Thoracic aorta (tissue), 2 donors: Measurements from ENCODE around the gene EFCAB8. TPM values are rescaled to one million over a fixed set of nuclear protein-coding genes. Genes with fewer than 3 reads are reported as not detected.

Source experiments
- ATAC-seq: fragments of 150-250 bp; one replicate; pipeline ENCODE4 v1.8.0; 2017; ENCODE audit warnings: low read depth; ENCODE audit not compliant: insufficient number of reproducible peaks, low FRiP score
- DNase-seq: peaks from one replicate; pipeline ENCODE4 v3.0.0-alpha.2; 2020; ENCODE audit warnings: low spot score
- H3K27ac ChIP-seq, 2 donors: fragments of 200-600 bp; sonication (generic); 1 replicate in 1 of 2; 2 replicates in 1 of 2; pipeline ENCODE4 v1.5.1; 2016; ENCODE audit warnings: mild to moderate bottlenecking in 2 of 2, moderate library complexity in 2 of 2
- H3K27me3 ChIP-seq: fragments of 200-600 bp; sonication (generic); replicated peaks from 2 replicates; pipeline ENCODE4 v1.6.0; 2016; ENCODE audit warnings: mild to moderate bottlenecking; ENCODE audit not compliant: insufficient read depth
- H3K36me3 ChIP-seq: fragments of 200-600 bp; sonication (generic); one replicate; pipeline ENCODE4 v1.5.1; 2016
- H3K4me1 ChIP-seq, 2 donors: fragments of 200-600 bp; sonication (generic); 1 replicate in 1 of 2; 2 replicates in 1 of 2; pipeline versions ENCODE4 v1.5.1 to v1.6.0; 2016; ENCODE audit warnings: low read depth in 2 of 2, mild to moderate bottlenecking in 1 of 2; ENCODE audit not compliant: control insufficient read depth in 1 of 2
- H3K4me3 ChIP-seq: fragments of 200-600 bp; sonication (generic); 2 replicates; pipeline ENCODE4 v1.5.1; 2016; ENCODE audit warnings: mild to moderate bottlenecking
- H3K9me3 ChIP-seq: fragments of 200-600 bp; sonication (generic); 2 replicates; pipeline ENCODE4 v1.5.1; 2016
- CTCF ChIP-seq: fragments of 200-600 bp; sonication (generic); IDR thresholded peaks from one replicate; pipeline ENCODE4 v1.5.1; 2019; ENCODE audit warnings: antibody characterized with exemption
- total RNA-seq, 2 donors: library from RNA; depleted of rRNA; stranded (reverse); fragments of >200 nt; gene quantifications; one replicate each; pipeline versions ENCODE4 v1.1.0 to v1.2.3, GENCODE V29; 2016

Gene EFCAB8
- total RNA-seq, 2 donors from 2014 or later: 1.5 to 2.9 TPM

GRCh38 chr20:32918296-32918695, 59.6 kb downstream of the EFCAB8 start:
- Histone ChIP-seq H3K36me3 (no peaks in the 10 kb centered on the region), H3K4me1 (no peaks in the 10 kb centered on the region), H3K4me3 (no peak overlapping the region), H3K27me3 (no peaks in the 10 kb centered on the region), H3K9me3 (peaks cover 10% of the 10 kb centered on the region), H3K27ac (no peak overlapping the region)
- DNase-seq (no peak), ATAC-seq (no peak)
- TF ChIP-seq CTCF: no peak

GRCh38 chr20:32918751-32919150, 60.0 kb downstream of the EFCAB8 start:
- H3K27ac ChIP-seq: no peak overlapping the region
- DNase-seq: no peak
- H3K4me1 ChIP-seq: no peaks in the 10 kb centered on the region
- H3K9me3 ChIP-seq: peaks cover 10% of the 10 kb centered on the region
- no peak for TF ChIP-seq CTCF
- H3K27me3 ChIP-seq: no peaks in the 10 kb centered on the region
- no peaks in the 10 kb centered on the region for H3K36me3 ChIP-seq
- no peak for ATAC-seq
- H3K4me3 ChIP-seq: no peak overlapping the region

GRCh38 chr20:32920066-32920465, 61.3 kb downstream of the EFCAB8 start:
- DNase-seq: no peak
- no peak for TF ChIP-seq CTCF
- ATAC-seq: no peak
- H3K36me3 ChIP-seq: no peaks in the 10 kb centered on the region
- peaks cover 10% of the 10 kb centered on the region for H3K9me3 ChIP-seq
- no peak overlapping the region for H3K4me3 ChIP-seq
- no peak overlapping the region for H3K27ac ChIP-seq
- H3K27me3 ChIP-seq: no peaks in the 10 kb centered on the region
- H3K4me1 ChIP-seq: no peaks in the 10 kb centered on the region

- Histone ChIP-seq H3K36me3 (no peaks in the 10 kb centered on the region), H3K27ac (no peak overlapping the region), H3K4me1 (no peaks in the 10 kb centered on the region), H3K27me3 (no peaks in the 10 kb centered on the region), H3K9me3 (peaks cover 7% of the 10 kb centered on the region), H3K4me3 (no peak overlapping the region)
- no peak for TF ChIP-seq CTCF
- DNase-seq (no peak), ATAC-seq (no peak)
Measured at GRCh38 chr20:32920530-32921298, 62.0 kb downstream of the EFCAB8 start.

- Histone ChIP-seq H3K9me3 (no peaks in the 10 kb centered on the region), H3K27me3 (no peaks in the 10 kb centered on the region), H3K36me3 (no peaks in the 10 kb centered on the region), H3K4me3 (no peak overlapping the region), H3K4me1 (no peaks in the 10 kb centered on the region), H3K27ac (no peak overlapping the region)
- DNase-seq: no peak
- no peak for ATAC-seq
- no peak for TF ChIP-seq CTCF
Measured at GRCh38 chr20:32922466-32922865, 63.7 kb downstream of the EFCAB8 start.
